ENCODE results near the gene RPL9. TPM values are rescaled to one million over a fixed set of nuclear protein-coding genes. Genes with fewer than 3 reads are reported as not detected.

RPL9 gene
- total and polyA plus RNA-seq, 2 of the 8 experiments (the other 6 are each of a cell fraction or from before 2014, with no cell fraction given) = 1,161 to 1,184 TPM

DNA sequence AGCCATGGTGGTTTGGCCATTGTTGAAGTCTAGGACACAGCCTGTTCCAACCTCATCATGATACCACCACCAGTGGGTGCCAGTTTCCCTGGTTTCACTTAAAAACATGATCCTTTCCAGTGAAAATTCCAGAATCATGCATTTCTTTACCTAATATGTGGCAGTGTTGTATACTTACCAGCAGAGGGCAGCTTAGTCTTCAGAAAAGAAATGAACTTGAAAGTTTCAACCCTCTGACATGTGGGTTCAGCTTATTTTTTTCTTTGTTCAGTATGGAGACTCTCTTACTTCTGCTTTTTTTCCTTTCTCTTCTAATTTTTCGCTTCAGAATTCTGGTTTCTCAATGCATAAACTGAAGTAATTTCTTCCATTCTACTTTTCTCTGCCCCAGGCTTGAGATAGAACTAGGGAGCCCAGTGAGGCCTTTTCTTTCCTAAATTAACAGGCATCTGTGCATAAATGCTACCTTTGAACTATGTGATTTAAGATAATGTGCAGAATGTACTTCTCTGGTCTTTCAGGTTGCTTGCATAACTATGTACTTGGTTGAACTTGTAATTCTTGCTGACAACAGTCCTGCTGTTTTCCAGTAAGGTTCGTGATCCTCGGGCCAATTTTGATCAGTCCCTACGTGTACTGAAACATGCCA is 10.8 kb upstream of the RPL9 start (continued):
- TF ChIP-seq, protein P1, sequence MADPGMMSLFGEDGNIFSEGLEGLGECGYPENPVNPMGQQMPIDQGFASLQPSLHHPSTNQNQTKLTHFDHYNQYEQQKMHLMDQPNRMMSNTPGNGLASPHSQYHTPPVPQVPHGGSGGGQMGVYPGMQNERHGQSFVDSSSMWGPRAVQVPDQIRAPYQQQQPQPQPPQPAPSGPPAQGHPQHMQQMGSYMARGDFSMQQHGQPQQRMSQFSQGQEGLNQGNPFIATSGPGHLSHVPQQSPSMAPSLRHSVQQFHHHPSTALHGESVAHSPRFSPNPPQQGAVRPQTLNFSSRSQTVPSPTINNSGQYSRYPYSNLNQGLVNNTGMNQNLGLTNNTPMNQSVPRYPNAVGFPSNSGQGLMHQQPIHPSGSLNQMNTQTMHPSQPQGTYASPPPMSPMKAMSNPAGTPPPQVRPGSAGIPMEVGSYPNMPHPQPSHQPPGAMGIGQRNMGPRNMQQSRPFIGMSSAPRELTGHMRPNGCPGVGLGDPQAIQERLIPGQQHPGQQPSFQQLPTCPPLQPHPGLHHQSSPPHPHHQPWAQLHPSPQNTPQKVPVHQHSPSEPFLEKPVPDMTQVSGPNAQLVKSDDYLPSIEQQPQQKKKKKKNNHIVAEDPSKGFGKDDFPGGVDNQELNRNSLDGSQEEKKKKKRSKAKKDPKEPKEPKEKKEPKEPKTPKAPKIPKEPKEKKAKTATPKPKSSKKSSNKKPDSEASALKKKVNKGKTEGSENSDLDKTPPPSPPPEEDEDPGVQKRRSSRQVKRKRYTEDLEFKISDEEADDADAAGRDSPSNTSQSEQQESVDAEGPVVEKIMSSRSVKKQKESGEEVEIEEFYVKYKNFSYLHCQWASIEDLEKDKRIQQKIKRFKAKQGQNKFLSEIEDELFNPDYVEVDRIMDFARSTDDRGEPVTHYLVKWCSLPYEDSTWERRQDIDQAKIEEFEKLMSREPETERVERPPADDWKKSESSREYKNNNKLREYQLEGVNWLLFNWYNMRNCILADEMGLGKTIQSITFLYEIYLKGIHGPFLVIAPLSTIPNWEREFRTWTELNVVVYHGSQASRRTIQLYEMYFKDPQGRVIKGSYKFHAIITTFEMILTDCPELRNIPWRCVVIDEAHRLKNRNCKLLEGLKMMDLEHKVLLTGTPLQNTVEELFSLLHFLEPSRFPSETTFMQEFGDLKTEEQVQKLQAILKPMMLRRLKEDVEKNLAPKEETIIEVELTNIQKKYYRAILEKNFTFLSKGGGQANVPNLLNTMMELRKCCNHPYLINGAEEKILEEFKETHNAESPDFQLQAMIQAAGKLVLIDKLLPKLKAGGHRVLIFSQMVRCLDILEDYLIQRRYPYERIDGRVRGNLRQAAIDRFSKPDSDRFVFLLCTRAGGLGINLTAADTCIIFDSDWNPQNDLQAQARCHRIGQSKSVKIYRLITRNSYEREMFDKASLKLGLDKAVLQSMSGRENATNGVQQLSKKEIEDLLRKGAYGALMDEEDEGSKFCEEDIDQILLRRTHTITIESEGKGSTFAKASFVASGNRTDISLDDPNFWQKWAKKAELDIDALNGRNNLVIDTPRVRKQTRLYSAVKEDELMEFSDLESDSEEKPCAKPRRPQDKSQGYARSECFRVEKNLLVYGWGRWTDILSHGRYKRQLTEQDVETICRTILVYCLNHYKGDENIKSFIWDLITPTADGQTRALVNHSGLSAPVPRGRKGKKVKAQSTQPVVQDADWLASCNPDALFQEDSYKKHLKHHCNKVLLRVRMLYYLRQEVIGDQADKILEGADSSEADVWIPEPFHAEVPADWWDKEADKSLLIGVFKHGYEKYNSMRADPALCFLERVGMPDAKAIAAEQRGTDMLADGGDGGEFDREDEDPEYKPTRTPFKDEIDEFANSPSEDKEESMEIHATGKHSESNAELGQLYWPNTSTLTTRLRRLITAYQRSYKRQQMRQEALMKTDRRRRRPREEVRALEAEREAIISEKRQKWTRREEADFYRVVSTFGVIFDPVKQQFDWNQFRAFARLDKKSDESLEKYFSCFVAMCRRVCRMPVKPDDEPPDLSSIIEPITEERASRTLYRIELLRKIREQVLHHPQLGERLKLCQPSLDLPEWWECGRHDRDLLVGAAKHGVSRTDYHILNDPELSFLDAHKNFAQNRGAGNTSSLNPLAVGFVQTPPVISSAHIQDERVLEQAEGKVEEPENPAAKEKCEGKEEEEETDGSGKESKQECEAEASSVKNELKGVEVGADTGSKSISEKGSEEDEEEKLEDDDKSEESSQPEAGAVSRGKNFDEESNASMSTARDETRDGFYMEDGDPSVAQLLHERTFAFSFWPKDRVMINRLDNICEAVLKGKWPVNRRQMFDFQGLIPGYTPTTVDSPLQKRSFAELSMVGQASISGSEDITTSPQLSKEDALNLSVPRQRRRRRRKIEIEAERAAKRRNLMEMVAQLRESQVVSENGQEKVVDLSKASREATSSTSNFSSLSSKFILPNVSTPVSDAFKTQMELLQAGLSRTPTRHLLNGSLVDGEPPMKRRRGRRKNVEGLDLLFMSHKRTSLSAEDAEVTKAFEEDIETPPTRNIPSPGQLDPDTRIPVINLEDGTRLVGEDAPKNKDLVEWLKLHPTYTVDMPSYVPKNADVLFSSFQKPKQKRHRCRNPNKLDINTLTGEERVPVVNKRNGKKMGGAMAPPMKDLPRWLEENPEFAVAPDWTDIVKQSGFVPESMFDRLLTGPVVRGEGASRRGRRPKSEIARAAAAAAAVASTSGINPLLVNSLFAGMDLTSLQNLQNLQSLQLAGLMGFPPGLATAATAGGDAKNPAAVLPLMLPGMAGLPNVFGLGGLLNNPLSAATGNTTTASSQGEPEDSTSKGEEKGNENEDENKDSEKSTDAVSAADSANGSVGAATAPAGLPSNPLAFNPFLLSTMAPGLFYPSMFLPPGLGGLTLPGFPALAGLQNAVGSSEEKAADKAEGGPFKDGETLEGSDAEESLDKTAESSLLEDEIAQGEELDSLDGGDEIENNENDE (IDR thresholded peaks at IDR 0.05; ENCODE audit: insufficient replicate concordance, low read length) = peak; percentile 39
- TF ChIP-seq SIN3A (conservative IDR thresholded peaks at IDR 0.05 in 1 of 2, IDR thresholded peaks at IDR 0.05 in 1 of 2; ENCODE audit: low read depth in 1 of 2, low read length in 2 of 2) (no peak), SRF (IDR thresholded peaks at IDR 0.05; ENCODE audit: low read depth, low read length) (no peak), CEBPB (IDR thresholded peaks at IDR 0.05; ENCODE audit: low read depth, low read length) (no peak), POLR2A (IDR thresholded peaks at IDR 0.05; ENCODE audit: control extremely low read depth in 1 of 2, low read depth in 2 of 2, low read length in 2 of 2) (no peak)
- TF ChIP-seq, protein P2, sequence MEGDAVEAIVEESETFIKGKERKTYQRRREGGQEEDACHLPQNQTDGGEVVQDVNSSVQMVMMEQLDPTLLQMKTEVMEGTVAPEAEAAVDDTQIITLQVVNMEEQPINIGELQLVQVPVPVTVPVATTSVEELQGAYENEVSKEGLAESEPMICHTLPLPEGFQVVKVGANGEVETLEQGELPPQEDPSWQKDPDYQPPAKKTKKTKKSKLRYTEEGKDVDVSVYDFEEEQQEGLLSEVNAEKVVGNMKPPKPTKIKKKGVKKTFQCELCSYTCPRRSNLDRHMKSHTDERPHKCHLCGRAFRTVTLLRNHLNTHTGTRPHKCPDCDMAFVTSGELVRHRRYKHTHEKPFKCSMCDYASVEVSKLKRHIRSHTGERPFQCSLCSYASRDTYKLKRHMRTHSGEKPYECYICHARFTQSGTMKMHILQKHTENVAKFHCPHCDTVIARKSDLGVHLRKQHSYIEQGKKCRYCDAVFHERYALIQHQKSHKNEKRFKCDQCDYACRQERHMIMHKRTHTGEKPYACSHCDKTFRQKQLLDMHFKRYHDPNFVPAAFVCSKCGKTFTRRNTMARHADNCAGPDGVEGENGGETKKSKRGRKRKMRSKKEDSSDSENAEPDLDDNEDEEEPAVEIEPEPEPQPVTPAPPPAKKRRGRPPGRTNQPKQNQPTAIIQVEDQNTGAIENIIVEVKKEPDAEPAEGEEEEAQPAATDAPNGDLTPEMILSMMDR (IDR thresholded peaks at IDR 0.05; ENCODE audit: control extremely low read depth in 1 of 3, insufficient read depth in 1 of 3, low read depth in 1 of 3, low read length in 3 of 3) = peak in 2 of 3 experiments; percentile 76 to 87; a peak in 3 of 4 replicates

Data from H1 (cell line).